DMS153 treated with DMSO at 0.1 percent for 48 hours (cell line): ENCODE results near the gene STOML1.
"Not testable (repeated sequence)": the region's sequence is repeated elsewhere in the genome, so short reads cannot be mapped to it uniquely, and the experiment has no call there.

Experiments
- DNase-seq: peaks from one replicate; lab custom pipeline; 2025; ENCODE audit not compliant: unreplicated experiment; lab: John Stamatoyannopoulos, UW

Gene STOML1

DNA sequence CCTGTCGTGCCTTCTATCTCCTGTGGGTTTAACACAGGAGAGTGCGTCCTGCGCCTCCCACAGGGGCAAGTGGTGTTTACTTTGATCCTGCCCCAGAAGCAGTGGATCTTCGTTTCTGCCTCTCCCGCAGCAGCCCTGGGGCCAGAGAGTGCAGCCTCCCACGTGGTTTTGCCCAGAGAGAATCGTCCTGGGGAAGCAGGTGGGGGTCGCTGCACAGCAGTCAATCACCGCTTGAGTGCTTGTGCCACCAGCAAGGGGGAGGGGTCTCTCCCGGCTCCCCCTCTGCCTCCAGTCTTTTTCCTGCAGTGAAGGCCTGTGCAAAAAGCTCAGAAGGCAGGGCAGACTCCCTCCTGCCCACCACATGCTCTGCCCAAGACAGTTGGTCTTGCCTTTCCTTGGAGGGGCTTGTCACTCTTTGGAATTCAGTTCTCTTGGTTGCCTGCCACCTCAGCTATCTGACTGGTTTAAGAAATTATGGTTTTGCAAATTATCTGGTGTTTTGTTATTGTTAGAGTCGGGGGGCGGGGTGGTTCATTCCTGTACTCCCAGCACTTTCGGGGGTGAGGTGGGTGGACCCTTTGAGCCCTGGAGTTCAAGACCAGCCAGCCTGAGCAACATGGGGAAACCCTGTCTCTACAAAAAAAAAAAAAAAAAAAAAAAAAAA lies 26.9 kb downstream of the STOML1 start:
- no peak for DNase-seq

DNA sequence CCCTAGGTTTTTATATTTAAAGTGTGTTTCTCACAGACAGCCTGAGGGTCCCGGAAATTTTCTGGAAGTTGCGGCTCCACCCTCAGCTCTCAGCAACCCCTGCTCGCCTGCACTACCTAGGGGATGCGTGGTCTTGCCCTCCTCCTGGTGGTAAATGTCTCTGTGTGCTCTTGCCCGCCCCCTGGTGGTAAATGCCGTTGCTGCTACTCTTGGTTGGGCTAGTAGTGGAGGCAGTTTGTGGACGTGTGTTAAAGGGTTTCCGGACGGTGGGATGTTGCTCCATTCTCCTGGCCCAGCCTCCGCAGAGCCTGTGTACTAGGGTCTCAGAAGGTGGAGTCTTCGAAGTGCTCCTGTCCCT lies 27.4 kb downstream of the STOML1 start:
- no peak for DNase-seq

DNA sequence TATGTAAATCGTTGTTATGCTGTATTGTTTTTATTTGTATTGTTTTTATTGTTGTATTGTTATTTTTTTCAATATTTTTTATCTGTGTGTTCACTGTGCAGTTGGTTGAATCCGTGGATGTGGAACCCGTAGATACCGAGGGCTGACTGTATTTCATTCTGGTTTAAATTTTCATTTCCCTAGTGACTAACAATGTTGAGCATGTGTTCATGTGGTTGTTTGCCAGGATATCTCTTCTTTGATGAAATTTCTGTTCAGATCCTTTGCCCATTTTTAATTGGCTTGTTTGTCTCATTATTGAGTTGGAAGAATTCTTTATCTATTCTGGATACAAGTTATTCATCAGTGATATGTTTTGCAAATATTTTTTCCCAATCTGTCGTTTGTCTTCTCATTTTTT lies 29.7 kb downstream of the STOML1 start:
- DNase-seq: no peak

DNA sequence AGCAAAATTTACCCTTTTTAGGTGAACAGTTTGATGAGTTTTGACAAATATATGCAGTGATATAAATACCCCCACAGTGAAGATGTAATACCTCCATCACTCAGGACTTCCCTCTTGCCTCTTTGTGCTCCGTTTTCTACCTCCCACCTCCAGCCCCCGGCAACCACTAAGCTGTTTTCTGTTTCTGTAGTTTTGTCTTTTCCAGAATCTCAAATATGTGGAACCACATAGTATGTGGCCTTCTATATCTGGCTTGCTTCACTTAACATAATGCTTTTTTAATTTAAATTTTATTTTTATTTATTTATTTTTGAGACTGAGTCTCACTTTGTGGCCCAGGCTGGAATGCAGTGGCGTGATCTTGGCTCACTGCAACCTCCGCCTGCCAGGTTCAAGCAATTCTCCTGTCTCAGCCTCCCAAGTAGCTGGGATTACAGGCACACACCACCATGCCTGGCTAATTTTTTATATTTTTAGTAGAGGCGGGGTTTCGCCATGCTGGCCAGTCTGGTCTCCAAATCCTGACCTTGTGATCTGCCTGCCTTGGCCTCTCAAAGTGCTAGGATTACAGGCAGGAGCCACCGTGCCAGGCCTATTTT lies 31.5 kb downstream of the STOML1 start:
- DNase-seq: not testable (repeated sequence)

DNA sequence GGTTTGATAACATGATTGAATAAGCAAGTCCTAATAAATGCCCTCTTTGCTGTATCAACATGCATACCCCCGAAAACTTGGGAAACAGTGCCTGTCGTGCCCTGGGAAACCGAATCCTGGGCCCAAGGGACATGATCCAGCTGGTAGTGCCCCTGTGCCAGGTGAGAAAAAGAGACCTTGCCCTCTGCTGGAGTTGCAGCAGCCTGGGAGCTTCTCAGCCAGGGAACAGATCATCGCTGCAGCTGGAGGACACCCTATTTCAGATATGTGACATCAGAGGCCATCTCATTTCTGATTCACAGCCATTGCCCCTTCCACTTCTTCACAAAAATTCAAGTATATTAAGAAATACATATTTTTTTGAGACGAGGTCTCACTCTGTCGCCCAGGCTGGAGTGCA lies 32.3 kb downstream of the STOML1 start:
- no peak for DNase-seq

DNA sequence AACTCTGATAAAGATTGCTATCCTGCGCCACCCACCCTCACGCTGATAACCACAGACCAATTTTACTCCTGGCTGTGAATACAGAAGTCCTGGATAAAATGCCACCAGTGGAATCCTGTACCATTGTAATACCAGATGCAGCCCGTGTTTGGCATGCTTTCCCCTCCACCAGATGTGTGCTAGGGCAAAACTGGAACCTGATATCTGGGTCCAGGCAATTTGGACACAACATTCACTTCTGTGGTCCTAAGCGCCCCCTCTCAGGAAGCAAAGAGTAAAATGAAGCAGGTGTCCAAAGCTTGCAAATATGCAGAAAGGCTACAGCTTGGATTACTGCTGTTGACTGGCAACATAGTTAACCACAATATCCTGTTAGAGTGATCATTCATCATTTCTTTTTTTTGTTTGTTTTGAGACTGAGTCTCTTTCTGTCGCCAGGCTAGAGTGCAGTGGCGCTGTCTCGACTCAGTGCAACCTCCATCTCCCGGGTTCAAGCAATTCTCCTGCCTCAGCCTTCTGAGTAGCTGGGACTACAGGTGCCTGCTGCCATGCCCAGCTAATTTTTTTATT lies 33.0 kb downstream of the STOML1 start:
- no peak for DNase-seq

- no peak for DNase-seq
These were observed 34.3 kb downstream of the STOML1 start for GRCh38 chr15:73957785-73958184.

DNA sequence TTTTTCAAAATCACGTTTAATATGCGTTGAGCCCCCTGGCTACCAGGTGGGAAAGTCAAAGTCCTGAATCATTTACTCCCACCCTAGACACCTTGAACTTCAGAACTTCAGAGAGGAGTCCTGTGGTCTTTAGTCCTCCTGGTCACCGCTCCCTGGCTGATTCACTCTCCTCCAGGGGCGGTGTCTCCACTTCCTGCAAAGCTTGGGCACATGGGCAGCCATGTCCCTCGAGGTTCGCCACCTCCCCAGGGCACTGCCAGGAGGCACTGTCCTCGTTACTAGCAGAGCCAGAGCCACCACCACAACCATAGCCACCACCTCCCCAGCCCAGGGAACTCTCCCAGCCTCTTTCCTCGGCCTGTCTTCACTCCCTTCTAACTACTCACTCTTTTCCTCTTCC lies 34.8 kb downstream of the STOML1 start:
- DNase-seq: no peak

- no peak for DNase-seq
These were observed 35.4 kb downstream of the STOML1 start for GRCh38 chr15:73956743-73957135.

DNA sequence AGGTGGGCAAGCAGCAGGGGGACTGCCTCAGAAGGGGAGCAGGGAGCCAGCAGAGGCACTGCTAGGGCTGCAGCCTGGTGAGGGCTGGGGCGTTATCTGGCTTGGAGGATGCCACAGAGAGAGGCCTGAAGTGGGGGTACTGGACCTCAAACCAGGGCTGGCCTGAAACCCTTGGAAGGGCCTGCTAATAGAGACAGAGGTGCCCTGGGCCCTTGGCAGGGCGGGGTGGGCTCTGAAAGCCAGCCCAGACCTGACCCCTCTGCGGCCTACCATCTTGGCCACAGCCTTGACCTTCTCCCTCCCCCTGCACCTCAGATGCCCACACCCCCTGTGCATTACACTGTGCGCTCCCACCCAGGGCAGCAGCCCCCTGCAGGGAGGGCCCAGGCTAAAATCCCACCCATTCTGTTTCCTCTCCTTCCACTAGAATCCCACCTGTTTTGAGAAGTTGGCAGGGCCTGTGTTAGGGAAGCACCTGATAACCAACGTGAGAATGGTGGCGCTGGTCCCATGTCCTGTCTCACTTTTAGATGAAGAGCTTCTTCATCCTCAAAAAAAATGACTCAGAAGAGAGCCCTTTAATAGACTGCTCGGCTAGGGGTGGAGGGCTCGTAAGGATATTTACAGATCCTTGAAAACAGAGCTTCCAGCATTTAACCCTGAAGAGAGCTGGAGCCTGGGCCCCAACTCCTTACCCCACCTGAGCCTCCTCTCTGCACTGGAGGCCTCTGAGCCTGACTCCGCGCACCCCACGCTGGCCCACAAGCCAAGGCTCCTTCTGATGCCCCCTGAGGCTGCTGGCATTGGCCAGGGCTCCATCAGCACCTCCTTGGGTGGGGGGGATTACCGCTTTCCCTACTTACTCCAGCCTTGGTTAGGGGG lies 36.0 kb downstream of the STOML1 start:
- DNase-seq: no peak

- DNase-seq: no peak
These were observed 36.8 kb downstream of the STOML1 start for GRCh38 chr15:73955326-73955725.

DNA sequence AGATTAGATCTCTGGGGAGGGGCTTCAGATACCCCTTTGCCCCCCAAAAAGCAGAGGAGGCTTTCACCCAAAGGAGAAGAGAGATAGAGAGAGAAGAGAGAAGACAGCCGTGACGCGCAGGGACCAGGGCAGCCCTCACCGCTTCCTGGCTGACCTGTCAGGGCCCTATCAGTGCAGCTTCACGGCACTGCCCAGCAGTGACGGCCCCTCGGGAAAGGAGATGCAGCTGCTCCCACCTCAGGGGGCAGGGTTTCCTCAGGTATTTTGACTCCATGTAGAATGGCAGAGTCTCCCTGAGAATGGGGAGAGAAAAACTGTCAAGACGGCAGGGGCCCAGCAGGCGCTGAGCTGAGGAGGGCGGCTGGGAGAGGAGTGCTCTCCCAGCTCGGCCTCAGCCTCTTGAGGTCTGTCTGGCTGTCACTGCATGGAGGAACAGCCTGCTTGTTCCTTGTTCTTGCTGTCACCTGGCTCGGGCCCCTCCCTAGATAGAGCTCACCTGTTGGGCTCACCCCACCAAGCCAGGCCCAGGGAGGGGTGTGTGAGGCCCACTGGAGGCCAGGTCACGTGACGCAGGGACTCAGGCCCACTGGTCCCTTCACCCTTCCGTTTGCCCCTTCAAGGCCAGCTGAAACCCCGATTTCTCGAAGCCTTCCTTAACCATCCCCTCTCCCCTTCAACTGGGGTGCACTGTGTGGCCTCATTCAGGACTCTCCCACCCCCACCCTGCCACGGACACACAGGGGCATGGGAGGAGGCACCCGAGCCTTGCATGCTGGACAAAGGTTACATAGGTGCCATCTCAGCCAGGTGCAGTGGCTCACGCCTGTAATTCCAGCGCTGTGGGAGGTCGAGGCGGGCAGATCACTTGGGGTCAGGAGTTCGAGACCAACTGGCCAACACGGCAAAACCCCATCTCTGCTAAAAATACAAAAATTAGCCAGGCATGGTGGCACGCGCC lies 37.6 kb downstream of the STOML1 start:
- no peak for DNase-seq

- no peak for DNase-seq
These were observed 39.0 kb downstream of the STOML1 start for GRCh38 chr15:73952913-73953750.

DNA sequence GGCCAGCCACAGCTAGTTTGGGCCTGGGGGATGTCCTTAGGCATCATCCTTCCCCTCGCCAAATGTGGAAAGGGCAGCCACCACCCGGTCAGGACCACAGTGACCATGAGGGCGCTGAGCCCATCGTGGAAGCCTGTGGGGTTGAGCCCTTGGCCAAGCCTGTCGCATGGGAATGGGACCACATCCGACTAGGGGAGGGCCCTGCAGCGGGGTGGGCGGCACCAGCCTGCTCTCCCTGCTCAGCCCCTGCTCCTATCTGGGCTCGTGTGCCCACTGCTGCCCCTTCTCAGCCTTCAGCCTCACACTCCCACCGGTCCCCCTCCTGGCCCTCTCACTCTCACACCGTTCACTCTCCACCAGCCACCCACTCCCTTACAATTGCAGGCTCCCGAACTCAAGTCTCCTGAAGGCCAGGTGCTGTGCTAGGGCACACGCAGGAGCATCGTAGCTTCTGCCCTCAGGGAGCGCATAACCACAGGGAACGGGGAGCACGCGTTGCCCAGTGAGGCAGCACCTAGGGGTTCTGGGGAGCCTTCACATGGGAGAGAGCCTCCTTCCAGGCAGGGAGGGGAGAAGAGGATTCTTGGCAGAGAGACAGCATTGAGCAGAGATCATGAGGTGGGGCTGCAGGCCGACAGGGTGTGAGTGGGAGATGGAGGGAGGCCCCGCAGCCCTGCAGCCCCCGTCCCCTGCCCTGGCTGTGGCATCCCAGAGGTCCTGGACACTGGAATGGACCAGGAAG lies 39.8 kb downstream of the STOML1 start:
- no peak for DNase-seq

- no peak for DNase-seq
These were observed 40.5 kb downstream of the STOML1 start for GRCh38 chr15:73951601-73952000.

- peak; percentile 42 for DNase-seq
These were observed 41.1 kb downstream of the STOML1 start for GRCh38 chr15:73950831-73951561.

- DNase-seq: no peak
These were observed 41.6 kb downstream of the STOML1 start for GRCh38 chr15:73950479-73950830.

DNA sequence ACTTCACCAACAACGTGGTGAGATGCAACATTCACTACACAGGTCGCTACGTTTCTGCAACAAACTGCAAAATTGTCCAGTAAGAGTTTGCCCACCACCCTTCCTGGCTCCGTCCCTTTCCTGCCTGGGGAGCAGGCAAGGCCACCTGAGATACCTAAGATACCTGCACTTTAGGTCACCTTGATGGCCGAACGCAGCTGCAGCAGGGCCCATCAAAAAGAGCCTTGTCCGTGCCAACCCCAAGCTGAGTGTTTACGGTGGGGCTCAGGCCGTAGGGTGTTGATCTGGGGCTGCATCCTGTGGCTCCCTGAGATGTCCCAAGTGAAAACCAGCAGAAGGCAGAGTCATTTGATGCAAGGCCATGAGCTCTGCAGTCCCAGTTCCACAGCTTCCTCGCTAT lies 42.6 kb downstream of the STOML1 start:
- no peak for DNase-seq

DNA sequence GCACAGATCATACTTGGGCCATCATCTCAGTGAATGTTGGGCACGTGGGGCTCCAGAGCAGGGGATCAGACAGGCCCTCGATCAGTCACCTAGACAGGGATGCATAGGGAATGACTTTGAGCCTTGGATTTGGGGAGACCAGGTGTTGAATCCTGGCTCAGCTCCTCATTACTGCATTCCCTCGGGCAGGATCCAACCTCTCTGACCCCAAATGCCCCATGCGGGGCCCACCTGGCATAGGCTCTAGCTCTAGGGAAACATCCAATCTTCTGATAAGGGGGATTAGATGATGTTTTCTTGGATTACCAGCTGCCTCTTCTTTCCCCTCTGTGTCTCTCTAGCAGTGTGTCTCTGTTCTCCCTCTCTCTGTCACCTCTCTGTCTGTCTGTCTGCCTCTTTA lies 43.1 kb downstream of the STOML1 start:
- DNase-seq: no peak
